Measurements from ENCODE around the gene PTPRT. TPM values are rescaled to one million over a fixed set of nuclear protein-coding genes. Genes with fewer than 3 reads are reported as not detected.

Gene PTPRT
- total and polyA plus RNA-seq, 2 experiments from 2014 or later: not detected

GRCh38 chr20:42701948-42702347, 487.8 kb downstream of the PTPRT start:
- H3F3A ChIP-seq (replicated peaks; ENCODE audit: low read depth): no peaks in the 10 kb centered on the region
- H3K27ac ChIP-seq (ENCODE audit: low read depth): no peak overlapping the region
- no peaks in the 10 kb centered on the region for H3K4me1 ChIP-seq (ENCODE audit: insufficient read depth)
- peaks cover 52% of the 10 kb centered on the region for H3K36me3 Mint-ChIP-seq (ENCODE audit: low read depth)
- H3K27me3 Mint-ChIP-seq (ENCODE audit: insufficient read depth, low read depth, poor library complexity): peaks cover 7% of the 10 kb centered on the region
- peaks cover 100% of the 10 kb centered on the region for H3K9me3 Mint-ChIP-seq
- H3K4me3 Mint-ChIP-seq: no peak overlapping the region
- no peak overlapping the region for H2AFZ ChIP-seq
- no peak overlapping the region for H3K27ac Mint-ChIP-seq
- no peaks in the 10 kb centered on the region for H3K9me2 ChIP-seq (ENCODE audit: insufficient read depth)
- no peak overlapping the region for H3K4me3 ChIP-seq
- ATAC-seq (no peak), DNase-seq (ENCODE audit: low spot score) (no peak)
- no peaks in the 10 kb centered on the region for H3K4me1 Mint-ChIP-seq
- TF ChIP-seq STAT1 (IDR thresholded peaks at IDR 0.05; ENCODE audit: unreplicated experiment) (no peak), CTCF (conservative IDR thresholded peaks at IDR 0.05; ENCODE audit: low read depth in 2 of 2) (no peak), POLR2AphosphoS5 (IDR thresholded peaks at IDR 0.05; ENCODE audit: low read depth) (no peak), ETS1 (IDR thresholded peaks at IDR 0.05) (no peak), EZH2phosphoT487 (IDR thresholded peaks at IDR 0.05; ENCODE audit: unreplicated experiment) (no peak), JUNB (IDR thresholded peaks at IDR 0.05; ENCODE audit: unreplicated experiment) (no peak), REST (IDR thresholded peaks at IDR 0.05; ENCODE audit: unreplicated experiment) (no peak), EZH2 (IDR thresholded peaks at IDR 0.05; ENCODE audit: low read depth, unreplicated experiment) (no peak), NANOG (IDR thresholded peaks at IDR 0.05; ENCODE audit: borderline replicate concordance) (no peak), ZNF331 (CRISPR knock-in tag; IDR thresholded peaks at IDR 0.05; ENCODE audit: low read depth) (no peak), ZNF462 (CRISPR knock-in tag; IDR thresholded peaks at IDR 0.05) (no peak), CREB1 (CRISPR knock-in tag; IDR thresholded peaks at IDR 0.05; ENCODE audit: low read depth) (no peak), ZNF114 (CRISPR knock-in tag; IDR thresholded peaks at IDR 0.05) (no peak)
- H3K4me2 ChIP-seq: no peak overlapping the region
- H4K20me1 ChIP-seq (replicated peaks; ENCODE audit: insufficient read depth): no peaks in the 10 kb centered on the region
- peaks cover 3% of the 10 kb centered on the region; the same call in 1 of the 2 replicates for H3K36me3 ChIP-seq (ENCODE audit: insufficient read depth)
- no peaks in the 10 kb centered on the region for H3K79me2 ChIP-seq (replicated peaks; ENCODE audit: insufficient read depth)
- H3K27me3 ChIP-seq (ENCODE audit: insufficient read depth): no peaks in the 10 kb centered on the region
